Uterus (tissue), 4 donors: ENCODE results near the gene PDK2. TPM values are rescaled to one million over a fixed set of nuclear protein-coding genes. Genes with fewer than 3 reads are reported as not detected.
A peak's percentile ranks its signal among the peaks of the same experiment; 100 is the strongest.

Source experiments
- DNase-seq, 2 donors: peaks; one replicate each; pipeline ENCODE4 v3.0.0-alpha.2; 2019 to 2020
- H3K27ac ChIP-seq, 2 donors: fragments of 200-600 bp; sonication (generic); 1 replicate in 1 of 2; 2 replicates in 1 of 2; pipeline ENCODE4 v1.5.1; 2016 to 2018
- H3K27me3 ChIP-seq, 2 donors: fragments of 200-600 bp; sonication (generic); one replicate each; pipeline ENCODE4 v1.5.1; 2018 to 2019; ENCODE audit warnings: control low read depth in 1 of 2
- H3K36me3 ChIP-seq, 2 donors: fragments of 200-600 bp; sonication (generic); one replicate each; pipeline ENCODE4 v1.5.1; 2019; ENCODE audit warnings: control low read depth in 1 of 2
- H3K4me1 ChIP-seq, 2 donors: fragments of 200-600 bp; sonication (generic); one replicate each; pipeline ENCODE4 v1.5.1; 2018 to 2019; ENCODE audit warnings: control low read depth in 1 of 2
- H3K4me3 ChIP-seq, 2 donors: fragments of 200-600 bp; sonication (generic); 1 replicate in 1 of 2; 2 replicates in 1 of 2; pipeline ENCODE4 v1.5.1; 2018 to 2019; ENCODE audit warnings: mild to moderate bottlenecking in 1 of 2
- H3K9me3 ChIP-seq, 2 donors: fragments of 200-600 bp; sonication (generic); one replicate each; pipeline ENCODE4 v1.5.1; 2019; ENCODE audit warnings: control low read depth in 1 of 2
- CTCF ChIP-seq, 4 experiments: fragments of 200-600 bp in 2 of 4; fragments of 450-650 bp in 2 of 4; sonication (generic) in 2 of 4; IDR thresholded peaks; one replicate each; pipeline ENCODE4 v1.5.1; 2016 to 2019; ENCODE audit warnings: antibody characterized with exemption in 4 of 4, mild to moderate bottlenecking in 2 of 4, moderate library complexity in 1 of 4
- POLR2A ChIP-seq, 2 donors: fragments of 450-650 bp; IDR thresholded peaks; one replicate each; pipeline ENCODE4 v1.6.1; 2016; ENCODE audit warnings: antibody characterized with exemption in 2 of 2, mild to moderate bottlenecking in 1 of 2, moderate library complexity in 1 of 2
- intact Hi-C: fragments of 100-400 bp; cut with DNase I; formaldehyde crosslinking; loops from one replicate; pipeline ENCODE4 v1.15.1; 2023; ENCODE audit warnings: low total_unique reads
- total RNA-seq, 4 donors: library from RNA; depleted of rRNA in 3 of 4; stranded (reverse); fragments of >200 nt in 3 of 4; gene quantifications; one replicate each; pipeline versions ENCODE4 v1.1.0 to v1.2.4, GENCODE V29; 2014 to 2023
- donor health status: DM: yes; HTN: yes; CAD: no.

Gene PDK2
- 10 to 100 TPM; 12.9 to 62.6 (median 32.4) TPM for total RNA-seq

GRCh38 chr17:50094753-50095619 is at the start of gene PDK2:
Gene PDK2, plus strand, starts transcription at chr17:50095351. Its CDS starts 85 bp downstream, at chr17:50095436.
- Histone ChIP-seq H3K9me3 (no peaks in the 10 kb centered on the region), H3K27ac (peak within 1 kb of the TSS; percentile 78 to 84), H3K4me1 (peaks cover 0 to 13% of the 10 kb centered on the region in 2 donors), H3K27me3 (no peaks in the 10 kb centered on the region), H3K4me3 (peak within 1 kb of the TSS; percentile 59 to 85), H3K36me3 (no peaks in the 10 kb centered on the region)
- peak; percentile 96 for DNase-seq
- intact Hi-C loops, result no loop called here
- TF ChIP-seq CTCF (IDR thresholded peaks at IDR 0.05) (peak in 2 of 4 experiments; percentile 32 to 48), POLR2A (IDR thresholded peaks at IDR 0.05) (peak; percentile 65 to 67)

- no peaks in the 10 kb centered on the region for H3K4me1 ChIP-seq
- no peaks in the 10 kb centered on the region for H3K36me3 ChIP-seq
- H3K27ac ChIP-seq, result no peak overlapping the region
- H3K27me3 ChIP-seq, result no peaks in the 10 kb centered on the region
- intact Hi-C loops, result no loop called here
- H3K9me3 ChIP-seq, result no peaks in the 10 kb centered on the region
- H3K4me3 ChIP-seq, result no peak overlapping the region
- DNase-seq, result no peak
- no peak for TF ChIP-seq POLR2A (IDR thresholded peaks at IDR 0.05)
- TF ChIP-seq CTCF (IDR thresholded peaks at IDR 0.05), result no peak
These were observed 49.0 kb upstream of the PDK2 start for GRCh38 chr17:50046179-50046578.

GRCh38 chr17:50046667-50047066 is 48.5 kb upstream of the PDK2 start:
- TF ChIP-seq CTCF (IDR thresholded peaks at IDR 0.05) (no peak), POLR2A (IDR thresholded peaks at IDR 0.05) (no peak)
- H3K4me3 ChIP-seq, result no peak overlapping the region
- H3K36me3 ChIP-seq, result no peaks in the 10 kb centered on the region
- intact Hi-C loops, result no loop called here
- H3K27ac ChIP-seq, result no peak overlapping the region
- H3K9me3 ChIP-seq, result no peaks in the 10 kb centered on the region
- no peaks in the 10 kb centered on the region for H3K4me1 ChIP-seq
- H3K27me3 ChIP-seq, result no peaks in the 10 kb centered on the region
- no peak for DNase-seq

GRCh38 chr17:50047083-50047482 is 48.1 kb upstream of the PDK2 start:
- Histone ChIP-seq H3K4me3 (no peak overlapping the region), H3K9me3 (no peaks in the 10 kb centered on the region), H3K27me3 (no peaks in the 10 kb centered on the region), H3K27ac (peak overlapping the region in 1 of 2 donors; percentile 1), H3K4me1 (no peaks in the 10 kb centered on the region), H3K36me3 (no peaks in the 10 kb centered on the region)
- intact Hi-C loops, result no loop called here
- TF ChIP-seq POLR2A (IDR thresholded peaks at IDR 0.05), result no peak
- TF ChIP-seq CTCF (IDR thresholded peaks at IDR 0.05), result no peak
- no peak for DNase-seq

GRCh38 chr17:50047488-50048126 is 47.5 kb upstream of the PDK2 start:
- H3K27me3 ChIP-seq, result no peaks in the 10 kb centered on the region
- H3K4me3 ChIP-seq, result no peak overlapping the region
- no peak for DNase-seq
- intact Hi-C loops, result no loop called here
- peaks cover 0 to 4% of the 10 kb centered on the region in 2 donors for H3K4me1 ChIP-seq
- H3K9me3 ChIP-seq, result no peaks in the 10 kb centered on the region
- TF ChIP-seq CTCF (IDR thresholded peaks at IDR 0.05) (no peak), POLR2A (IDR thresholded peaks at IDR 0.05) (no peak)
- H3K27ac ChIP-seq, result peak overlapping the region in 1 of 2 donors; percentile 1
- H3K36me3 ChIP-seq, result no peaks in the 10 kb centered on the region
